Fibroblast of lung (primary cell): ENCODE results near the gene SUSD1.

Experiments used
- EZH2 ChIP-seq: IDR thresholded peaks from 2 replicates; pipeline ENCODE4 v1.5.1; 2012; ENCODE audit warnings: low read length, control low read depth, mild to moderate bottlenecking; ENCODE audit errors: missing control alignments
- TF ChIP-seq, protein P1 (sequence below), 2 donors: IDR thresholded peaks in 1 of 2; conservative IDR thresholded peaks in 1 of 2; 1 replicate in 1 of 2; 2 replicates in 1 of 2; pipeline ENCODE4 v1.5.1; 2011 to 2012; ENCODE audit warnings: low read length in 2 of 2, control low read depth in 1 of 2, inconsistent platforms in 1 of 2, low read depth in 1 of 2, mild to moderate bottlenecking in 1 of 2

DNA sequence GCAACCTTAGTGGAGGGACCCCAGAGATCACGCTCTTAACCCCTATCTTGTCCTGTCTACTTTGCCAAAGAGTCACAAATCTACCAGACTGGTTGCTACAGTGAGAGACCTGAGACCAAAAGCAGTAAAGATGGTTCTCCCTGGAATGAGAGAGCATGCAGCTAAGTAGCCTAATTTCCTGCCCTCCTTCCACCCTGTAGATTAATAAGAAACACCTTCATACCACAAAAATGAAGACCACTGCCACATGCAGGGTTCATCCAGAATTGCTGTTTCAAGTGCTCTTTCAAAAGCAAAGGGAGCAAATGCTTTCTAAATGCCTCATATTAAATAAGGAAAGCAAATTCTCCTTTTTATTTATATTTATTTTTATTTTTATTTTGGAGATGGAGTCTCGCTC, 159.4 kb downstream of the SUSD1 start:
- TF ChIP-seq, protein P1, sequence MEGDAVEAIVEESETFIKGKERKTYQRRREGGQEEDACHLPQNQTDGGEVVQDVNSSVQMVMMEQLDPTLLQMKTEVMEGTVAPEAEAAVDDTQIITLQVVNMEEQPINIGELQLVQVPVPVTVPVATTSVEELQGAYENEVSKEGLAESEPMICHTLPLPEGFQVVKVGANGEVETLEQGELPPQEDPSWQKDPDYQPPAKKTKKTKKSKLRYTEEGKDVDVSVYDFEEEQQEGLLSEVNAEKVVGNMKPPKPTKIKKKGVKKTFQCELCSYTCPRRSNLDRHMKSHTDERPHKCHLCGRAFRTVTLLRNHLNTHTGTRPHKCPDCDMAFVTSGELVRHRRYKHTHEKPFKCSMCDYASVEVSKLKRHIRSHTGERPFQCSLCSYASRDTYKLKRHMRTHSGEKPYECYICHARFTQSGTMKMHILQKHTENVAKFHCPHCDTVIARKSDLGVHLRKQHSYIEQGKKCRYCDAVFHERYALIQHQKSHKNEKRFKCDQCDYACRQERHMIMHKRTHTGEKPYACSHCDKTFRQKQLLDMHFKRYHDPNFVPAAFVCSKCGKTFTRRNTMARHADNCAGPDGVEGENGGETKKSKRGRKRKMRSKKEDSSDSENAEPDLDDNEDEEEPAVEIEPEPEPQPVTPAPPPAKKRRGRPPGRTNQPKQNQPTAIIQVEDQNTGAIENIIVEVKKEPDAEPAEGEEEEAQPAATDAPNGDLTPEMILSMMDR (conservative IDR thresholded peaks at IDR 0.05 in 1 of 2, IDR thresholded peaks at IDR 0.05 in 1 of 2; ENCODE audit: low read depth in 1 of 2, low read length in 2 of 2): no peak
- no peak for TF ChIP-seq EZH2
